Dermis blood vessel endothelial cell (primary cell): Measurements from ENCODE around the gene IL6. TPM values are rescaled to one million over a fixed set of nuclear protein-coding genes. Genes with fewer than 3 reads are reported as not detected.
"Not testable (repeated sequence)": the region's sequence is repeated elsewhere in the genome, so short reads cannot be mapped to it uniquely, and the experiment has no call there.

Source experiments
- DNase-seq: peaks from one replicate; pipeline ENCODE4 v3.0.0; 2010
- total RNA-seq: library from RNA; depleted of rRNA; stranded (reverse); fragments of >200 nt; gene quantifications from 2 replicates; pipeline ENCODE4 v1.2.3, GENCODE V29; 2014

The IL6 gene
- total RNA-seq, 1 donor from 2014 or later: 1.0 TPM

GRCh38 chr7:22729180-22729825 is 2.3 kb downstream of the IL6 start:
- DNase-seq: no peak

- DNase-seq: no peak
Observed at GRCh38 chr7:22730066-22730710, 3.2 kb downstream of the IL6 start.

GRCh38 chr7:22730921-22731654 is 4.1 kb downstream of the IL6 start:
- no peak for DNase-seq

- no peak for DNase-seq
Observed at GRCh38 chr7:22731766-22732165, 4.8 kb downstream of the IL6 start.

GRCh38 chr7:22732556-22733126 is 5.6 kb downstream of the IL6 start:
- DNase-seq: peak; percentile 55

DNA sequence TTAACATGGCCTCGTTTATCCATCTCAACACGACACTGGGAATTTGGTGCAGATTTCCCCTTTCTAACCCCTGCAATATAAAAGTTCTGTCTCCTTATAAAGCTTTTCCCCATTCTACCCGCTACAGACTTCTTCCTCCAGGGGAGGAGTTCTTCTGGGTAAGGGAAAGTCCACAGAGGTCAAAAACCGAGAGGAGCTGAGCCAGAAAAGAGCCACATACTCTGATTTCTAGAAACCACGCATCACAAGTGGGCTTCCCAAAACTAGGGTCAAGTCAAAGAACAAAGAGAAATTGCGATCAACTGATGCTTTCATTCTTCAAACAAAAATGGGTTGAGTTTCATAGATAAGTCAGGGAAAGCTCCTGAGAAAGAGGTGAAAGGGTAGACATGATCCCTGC is 6.8 kb downstream of the IL6 start:
- DNase-seq: no peak

GRCh38 chr7:22743014-22743413 is 16.0 kb downstream of the IL6 start:
- no peak for DNase-seq

DNA sequence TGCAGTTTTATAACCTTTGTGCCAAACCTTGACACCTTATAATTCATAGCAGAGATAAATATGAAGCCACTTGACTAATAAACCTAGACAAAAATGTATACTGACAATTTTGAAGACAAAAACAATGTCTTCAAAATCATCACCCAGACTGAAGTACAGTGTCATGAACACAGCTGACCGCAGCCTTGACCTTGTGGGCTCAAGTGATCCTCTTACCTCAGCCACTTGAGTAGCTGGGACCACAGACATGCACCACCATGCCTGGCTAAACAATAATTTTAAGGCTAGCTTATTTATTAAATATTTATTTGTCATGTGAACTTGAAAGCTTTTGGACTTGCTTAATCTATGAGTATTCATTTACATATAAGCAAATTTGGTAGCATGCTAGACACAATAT is 24.3 kb downstream of the IL6 start:
- DNase-seq: no peak

GRCh38 chr7:22757338-22757994 is 30.5 kb downstream of the IL6 start:
- DNase-seq: no peak

DNA sequence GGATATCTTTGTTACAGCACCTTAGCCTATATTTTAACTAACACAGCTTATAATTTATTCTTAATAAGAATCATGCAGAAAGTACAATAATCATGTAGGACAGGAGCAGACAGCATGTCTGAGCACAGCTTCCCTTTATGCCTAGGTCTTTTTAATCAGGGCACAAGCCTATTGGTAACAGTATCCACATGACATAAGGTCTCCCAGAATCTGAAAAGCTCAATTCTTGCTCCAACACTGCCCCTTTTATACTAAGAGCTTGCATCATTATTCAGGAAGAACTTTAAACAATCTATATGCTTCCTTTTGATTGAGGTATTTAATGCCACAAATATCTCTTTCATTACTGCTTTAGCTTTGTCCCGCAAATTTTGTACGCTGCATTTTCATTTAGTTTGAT is 31.6 kb downstream of the IL6 start:
- no peak for DNase-seq

- no peak for DNase-seq
Observed at GRCh38 chr7:22759721-22760120, 32.7 kb downstream of the IL6 start.

DNA sequence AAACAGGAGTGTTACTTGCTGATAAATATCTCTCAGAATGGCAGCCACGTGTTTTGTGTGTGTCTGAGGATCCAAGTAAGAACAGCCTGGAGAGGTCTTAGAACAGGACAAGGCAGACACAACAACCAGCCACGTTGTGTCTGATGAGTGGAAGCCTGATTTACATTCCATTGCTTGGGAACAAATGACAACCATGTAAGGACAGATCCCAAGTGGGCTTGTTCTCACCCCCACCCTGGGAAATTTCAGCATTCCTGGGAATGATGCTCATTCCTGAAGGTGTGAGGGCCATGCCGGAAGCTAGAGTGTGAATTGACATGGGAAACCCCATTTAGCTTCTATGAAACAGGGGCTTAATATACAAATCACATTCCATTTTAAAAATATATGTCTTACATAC is 35.9 kb downstream of the IL6 start:
- no peak for DNase-seq

- DNase-seq: no peak
Observed at GRCh38 chr7:22765609-22766008, 38.6 kb downstream of the IL6 start.

DNA sequence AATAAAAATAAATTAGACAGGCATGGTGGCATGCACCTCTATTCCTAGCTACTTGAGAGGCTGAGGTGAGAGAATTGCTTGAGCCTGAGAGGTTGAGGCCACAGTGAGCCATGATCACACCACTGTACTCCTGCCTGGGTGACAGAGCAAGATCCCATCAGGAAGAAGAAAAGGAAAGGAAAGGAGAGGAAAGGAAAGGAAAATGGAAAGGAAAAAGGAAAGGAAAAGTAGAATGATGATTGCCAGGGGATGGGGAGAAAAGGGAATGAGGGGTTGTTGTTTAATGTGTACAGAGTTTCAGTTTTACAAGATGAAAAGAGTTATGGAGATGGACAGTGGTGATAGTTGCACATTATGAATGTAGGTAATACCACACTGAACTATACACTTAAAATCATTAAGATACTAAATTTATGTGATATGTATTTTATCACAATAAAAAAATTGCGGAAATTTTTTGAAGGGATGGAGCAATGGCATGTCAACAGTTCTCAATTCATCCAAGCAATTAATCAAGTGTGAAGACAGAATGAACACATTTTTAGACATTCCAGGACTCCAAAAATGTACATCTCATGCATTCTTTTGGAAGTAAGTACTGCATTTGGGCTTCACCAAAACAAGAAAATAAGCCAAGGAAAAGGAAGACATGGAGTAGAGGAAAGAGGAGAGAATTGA is 44.3 kb downstream of the IL6 start:
- DNase-seq: no peak

GRCh38 chr7:22771872-22772228 is 44.9 kb downstream of the IL6 start:
- DNase-seq: no peak

DNA sequence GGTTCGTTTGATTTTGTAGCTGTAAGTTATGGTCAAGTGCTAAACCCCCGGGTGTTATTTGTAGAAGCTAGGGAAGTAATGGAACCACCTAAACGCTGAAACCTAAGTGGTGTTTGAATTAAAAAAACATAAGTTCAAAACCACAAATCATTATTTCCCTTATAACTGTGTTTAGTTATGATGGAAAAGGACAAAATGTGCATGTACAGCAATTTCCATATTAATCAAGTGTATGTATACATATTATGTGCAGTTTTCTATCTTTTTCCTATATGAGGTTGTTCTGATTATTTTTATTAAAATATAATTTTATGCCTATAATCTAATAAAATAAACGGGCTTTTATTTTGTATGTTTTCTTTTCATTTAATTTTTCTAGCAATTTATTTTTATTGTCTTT is 45.9 kb downstream of the IL6 start:
- DNase-seq: no peak

- DNase-seq: no peak
Observed at GRCh38 chr7:22776964-22777363, 50.0 kb downstream of the IL6 start.

GRCh38 chr7:22779730-22780323 is 52.8 kb downstream of the IL6 start:
- not testable (repeated sequence) for DNase-seq

GRCh38 chr7:22781230-22781711 is 54.3 kb downstream of the IL6 start:
- DNase-seq: peak; percentile 8
